Measurements from ENCODE around the gene RXRG.

DNA sequence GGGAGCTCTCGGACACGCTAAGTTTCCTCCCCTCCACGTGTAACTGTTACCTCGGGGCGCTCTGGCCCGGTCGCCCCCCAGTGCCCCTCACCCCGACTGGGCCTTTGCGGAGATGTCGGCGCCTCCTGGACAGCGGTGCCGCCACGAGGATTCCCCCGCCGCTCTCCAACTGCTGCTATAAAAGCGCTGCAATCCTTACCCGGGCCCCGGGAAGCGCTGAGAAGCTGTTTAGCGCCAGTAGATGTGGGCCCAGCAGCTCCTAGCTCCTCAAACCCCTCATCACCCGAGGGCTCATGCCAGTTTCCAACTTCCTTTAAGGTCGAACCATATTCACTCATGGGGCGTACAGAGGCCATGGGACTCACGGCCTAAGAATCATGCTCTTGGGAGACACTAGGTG is 88.0 kb downstream of the RXRG start:
- TF ChIP-seq XRCC5 (IDR thresholded peaks at IDR 0.05; ENCODE audit: low read depth, low read length) (no peak), SP1 (CRISPR knock-in tag; IDR thresholded peaks at IDR 0.05) (no peak), ZNF764 (CRISPR knock-in tag; IDR thresholded peaks at IDR 0.05; ENCODE audit: low read depth) (no peak), USF2 (CRISPR knock-in tag; IDR thresholded peaks at IDR 0.05) (no peak), CEBPB (tag; IDR thresholded peaks at IDR 0.05) (no peak), REST (IDR thresholded peaks at IDR 0.05; ENCODE audit: borderline replicate concordance) (no peak), REST (CRISPR knock-in tag; IDR thresholded peaks at IDR 0.05; ENCODE audit: low read depth) (no peak), SREBF2 (CRISPR knock-in tag; IDR thresholded peaks at IDR 0.05) (no peak), ZNF143 (CRISPR knock-in tag; IDR thresholded peaks at IDR 0.05) (no peak), PML (IDR thresholded peaks at IDR 0.05; ENCODE audit: low read length) (no peak), JUND (IDR thresholded peaks at IDR 0.05; ENCODE audit: borderline replicate concordance, low read depth, low read length) (no peak), JUND (tag; IDR thresholded peaks at IDR 0.05; ENCODE audit: borderline replicate concordance, low read depth, low read length) (no peak), CTCF (IDR thresholded peaks at IDR 0.05 in 2 of 3, conservative IDR thresholded peaks at IDR 0.05 in 1 of 3; ENCODE audit: insufficient read depth in 2 of 3, low read depth in 1 of 3, low read length in 3 of 3) (no peak), ZNF174 (CRISPR knock-in tag; IDR thresholded peaks at IDR 0.05) (no peak)
